Liver (tissue), 9 donors: ENCODE results near the gene ARL9. TPM values are rescaled to one million over a fixed set of nuclear protein-coding genes. Genes with fewer than 3 reads are reported as not detected.

Experiments used
- DNase-seq: peaks from one replicate; pipeline ENCODE4 v3.0.0-alpha.2; 2017; ENCODE audit warnings: low spot score
- H3K27ac ChIP-seq, 2 donors: one replicate each; pipeline ENCODE4 v1.7.0; 2013; ENCODE audit warnings: inconsistent platforms in 2 of 2, low read length in 2 of 2, control low read depth in 1 of 2, low read depth in 1 of 2, mild to moderate bottlenecking in 1 of 2
- H3K27me3 ChIP-seq, 4 donors: one replicate each; pipeline versions ENCODE4 v1.6.1 to v1.7.0; 2013; ENCODE audit warnings: low read length in 3 of 4, inconsistent platforms in 1 of 4, mild to moderate bottlenecking in 1 of 4, moderate library complexity in 1 of 4; ENCODE audit not compliant: control insufficient read depth in 4 of 4, insufficient read depth in 4 of 4
- H3K36me3 ChIP-seq, 4 donors: one replicate each; pipeline versions ENCODE4 v1.6.1 to v1.7.0; 2013; ENCODE audit warnings: low read length in 3 of 4, mild to moderate bottlenecking in 3 of 4, low read depth in 1 of 4, moderate library complexity in 1 of 4; ENCODE audit not compliant: control insufficient read depth in 4 of 4, insufficient read depth in 3 of 4
- H3K4me1 ChIP-seq, 4 donors: one replicate each; pipeline versions ENCODE4 v1.6.1 to v1.7.0; 2013; ENCODE audit warnings: low read length in 3 of 4, mild to moderate bottlenecking in 3 of 4, moderate library complexity in 1 of 4; ENCODE audit not compliant: control insufficient read depth in 4 of 4, insufficient read depth in 4 of 4
- H3K4me3 ChIP-seq, 3 donors: one replicate each; pipeline versions ENCODE4 v1.6.1 to v1.7.0; 2013; ENCODE audit warnings: low read length in 3 of 3, control low read depth in 1 of 3, low read depth in 1 of 3, mild to moderate bottlenecking in 1 of 3
- H3K9ac ChIP-seq, 2 donors: one replicate each; pipeline ENCODE4 v1.7.0; 2013; ENCODE audit warnings: low read length in 2 of 2, mild to moderate bottlenecking in 2 of 2, moderate library complexity in 2 of 2, control low read depth in 1 of 2, low read depth in 1 of 2
- H3K9me3 ChIP-seq, 4 donors: one replicate each; pipeline versions ENCODE4 v1.6.1 to v1.7.0; 2013; ENCODE audit warnings: low read length in 3 of 4; ENCODE audit not compliant: control insufficient read depth in 4 of 4
- EGR1 ChIP-seq, 2 donors: IDR thresholded peaks; 2 replicates each; pipeline ENCODE4 v1.6.1; 2016 to 2018; ENCODE audit warnings: antibody characterized with exemption in 2 of 2, low read depth in 2 of 2
- FOXA1 ChIP-seq: IDR thresholded peaks from 2 replicates; pipeline ENCODE4 v1.6.1; 2016; ENCODE audit warnings: antibody characterized with exemption
- FOXA2 ChIP-seq: IDR thresholded peaks from 2 replicates; pipeline ENCODE4 v1.6.1; 2016; ENCODE audit warnings: antibody characterized with exemption
- GABPA ChIP-seq, 2 donors: IDR thresholded peaks in 1 of 2; conservative IDR thresholded peaks in 1 of 2; 2 replicates each; pipeline ENCODE4 v1.6.1; 2016; ENCODE audit warnings: antibody characterized with exemption in 2 of 2, mild to moderate bottlenecking in 1 of 2, moderate library complexity in 1 of 2
- HNF4A ChIP-seq, 2 donors: conservative IDR thresholded peaks; 2 replicates each; pipeline ENCODE4 v1.6.1; 2016; ENCODE audit warnings: antibody characterized with exemption in 2 of 2, mild to moderate bottlenecking in 2 of 2
- HNF4G ChIP-seq: IDR thresholded peaks from 2 replicates; pipeline ENCODE4 v1.6.1; 2016; ENCODE audit warnings: antibody characterized with exemption
- NR2F2 ChIP-seq: IDR thresholded peaks from 2 replicates; pipeline ENCODE4 v1.6.1; 2016; ENCODE audit warnings: antibody characterized with exemption
- RAD21 ChIP-seq, 2 donors: IDR thresholded peaks; 2 replicates each; pipeline ENCODE4 v1.6.1; 2016; ENCODE audit warnings: antibody characterized with exemption in 2 of 2, mild to moderate bottlenecking in 2 of 2
- RXRA ChIP-seq, 2 donors: IDR thresholded peaks; 2 replicates each; pipeline ENCODE4 v1.6.1; 2017 to 2018; ENCODE audit warnings: antibody characterized with exemption in 2 of 2, mild to moderate bottlenecking in 1 of 2
- SP1 ChIP-seq: IDR thresholded peaks from 2 replicates; pipeline ENCODE4 v1.6.1; 2018; ENCODE audit warnings: antibody characterized with exemption, mild to moderate bottlenecking
- YY1 ChIP-seq: IDR thresholded peaks from 2 replicates; pipeline ENCODE4 v1.6.1; 2016; ENCODE audit warnings: antibody characterized with exemption, mild to moderate bottlenecking
- WGBS: extraction: QIAGEN DNeasy Blood & Tissue Kit; methylation state at CpG from one replicate; pipeline ENCODE4 v1.1.7; 2013; 5-methylcytosine and 5-hydroxymethylcytosine counted together
- polyA plus RNA-seq, 2 donors: library from polyadenylated mRNA; stranded (reverse) in 1 of 2; unstranded in 1 of 2; fragments of 200-250 nt in 1 of 2; fragments of >200 nt in 1 of 2; fragmentation: Nextera tagmentation in 1 of 2; extraction: Ambion mirVana in 1 of 2; gene quantifications; one replicate each; pipeline versions ENCODE4 v1.2.1 to v1.2.3, GENCODE V29; 2013 to 2015
- total RNA-seq, 2 donors: library from RNA; depleted of rRNA; stranded (reverse); fragments of >200 nt; gene quantifications; one replicate each; pipeline ENCODE4 v1.2.3, GENCODE V29; 2014
- TF ChIP-seq, protein P1 (sequence below): IDR thresholded peaks from 2 replicates; pipeline ENCODE4 v1.6.1; 2016; ENCODE audit warnings: antibody characterized with exemption, mild to moderate bottlenecking
- TF ChIP-seq, protein P2 (sequence below): IDR thresholded peaks from 2 replicates; pipeline ENCODE4 v1.6.1; 2016; ENCODE audit warnings: antibody characterized with exemption
- TF ChIP-seq, protein P3 (sequence below): fragments of 150-350 bp; IDR thresholded peaks from 2 replicates; pipeline ENCODE4 v1.5.1; 2017; ENCODE audit warnings: improper control_type of control experiment, low read depth, low read length; ENCODE audit not compliant: missing input control
- TF ChIP-seq, protein P4 (sequence below): IDR thresholded peaks from 2 replicates; pipeline ENCODE4 v1.6.1; 2016; ENCODE audit warnings: antibody characterized with exemption
- donor health status: healthy.
- donor health status: healthy.
- donor health status: healthy.
- donor health status: healthy.
- donor health status: healthy.

The ARL9 gene
- total and polyA plus RNA-seq, 4 donors = 0.08 to 0.61 (median 0.10) TPM; not detected in 1

DNA sequence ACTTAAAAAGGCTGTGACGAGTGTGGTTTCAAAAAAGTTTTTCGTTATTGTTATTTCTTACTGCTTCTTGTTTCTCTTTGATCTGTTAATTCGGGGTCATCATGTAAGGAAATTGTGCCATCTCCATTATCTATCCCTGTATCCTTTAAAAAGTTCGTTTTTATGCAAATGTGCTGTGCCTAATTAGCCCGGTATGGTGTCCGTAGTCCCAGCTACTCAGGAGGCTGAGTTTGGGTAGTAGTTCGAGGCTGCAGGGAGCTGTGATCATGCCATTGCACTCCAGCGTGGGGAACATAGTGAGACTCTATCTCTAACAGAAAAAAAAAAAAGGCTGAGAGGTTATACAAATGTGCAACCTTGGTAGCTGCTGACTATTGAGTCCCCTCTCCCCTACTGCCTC, 45.1 kb downstream of the ARL9 start:
- Histone ChIP-seq H3K9me3 (no peaks in the 10 kb centered on the region), H3K4me3 (no peak overlapping the region), H3K4me1 (no peaks in the 10 kb centered on the region), H3K9ac (no peak overlapping the region), H3K36me3 (no peaks in the 10 kb centered on the region), H3K27me3 (peaks cover 0 to 4% (median 0%) of the 10 kb centered on the region in 4 donors), H3K27ac (no peak overlapping the region)
- no peak for DNase-seq
- no peak for TF ChIP-seq HNF4A (conservative IDR thresholded peaks at IDR 0.05)
- TF ChIP-seq, protein P1, sequence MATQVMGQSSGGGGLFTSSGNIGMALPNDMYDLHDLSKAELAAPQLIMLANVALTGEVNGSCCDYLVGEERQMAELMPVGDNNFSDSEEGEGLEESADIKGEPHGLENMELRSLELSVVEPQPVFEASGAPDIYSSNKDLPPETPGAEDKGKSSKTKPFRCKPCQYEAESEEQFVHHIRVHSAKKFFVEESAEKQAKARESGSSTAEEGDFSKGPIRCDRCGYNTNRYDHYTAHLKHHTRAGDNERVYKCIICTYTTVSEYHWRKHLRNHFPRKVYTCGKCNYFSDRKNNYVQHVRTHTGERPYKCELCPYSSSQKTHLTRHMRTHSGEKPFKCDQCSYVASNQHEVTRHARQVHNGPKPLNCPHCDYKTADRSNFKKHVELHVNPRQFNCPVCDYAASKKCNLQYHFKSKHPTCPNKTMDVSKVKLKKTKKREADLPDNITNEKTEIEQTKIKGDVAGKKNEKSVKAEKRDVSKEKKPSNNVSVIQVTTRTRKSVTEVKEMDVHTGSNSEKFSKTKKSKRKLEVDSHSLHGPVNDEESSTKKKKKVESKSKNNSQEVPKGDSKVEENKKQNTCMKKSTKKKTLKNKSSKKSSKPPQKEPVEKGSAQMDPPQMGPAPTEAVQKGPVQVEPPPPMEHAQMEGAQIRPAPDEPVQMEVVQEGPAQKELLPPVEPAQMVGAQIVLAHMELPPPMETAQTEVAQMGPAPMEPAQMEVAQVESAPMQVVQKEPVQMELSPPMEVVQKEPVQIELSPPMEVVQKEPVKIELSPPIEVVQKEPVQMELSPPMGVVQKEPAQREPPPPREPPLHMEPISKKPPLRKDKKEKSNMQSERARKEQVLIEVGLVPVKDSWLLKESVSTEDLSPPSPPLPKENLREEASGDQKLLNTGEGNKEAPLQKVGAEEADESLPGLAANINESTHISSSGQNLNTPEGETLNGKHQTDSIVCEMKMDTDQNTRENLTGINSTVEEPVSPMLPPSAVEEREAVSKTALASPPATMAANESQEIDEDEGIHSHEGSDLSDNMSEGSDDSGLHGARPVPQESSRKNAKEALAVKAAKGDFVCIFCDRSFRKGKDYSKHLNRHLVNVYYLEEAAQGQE = no peak
- TF ChIP-seq, protein P2, sequence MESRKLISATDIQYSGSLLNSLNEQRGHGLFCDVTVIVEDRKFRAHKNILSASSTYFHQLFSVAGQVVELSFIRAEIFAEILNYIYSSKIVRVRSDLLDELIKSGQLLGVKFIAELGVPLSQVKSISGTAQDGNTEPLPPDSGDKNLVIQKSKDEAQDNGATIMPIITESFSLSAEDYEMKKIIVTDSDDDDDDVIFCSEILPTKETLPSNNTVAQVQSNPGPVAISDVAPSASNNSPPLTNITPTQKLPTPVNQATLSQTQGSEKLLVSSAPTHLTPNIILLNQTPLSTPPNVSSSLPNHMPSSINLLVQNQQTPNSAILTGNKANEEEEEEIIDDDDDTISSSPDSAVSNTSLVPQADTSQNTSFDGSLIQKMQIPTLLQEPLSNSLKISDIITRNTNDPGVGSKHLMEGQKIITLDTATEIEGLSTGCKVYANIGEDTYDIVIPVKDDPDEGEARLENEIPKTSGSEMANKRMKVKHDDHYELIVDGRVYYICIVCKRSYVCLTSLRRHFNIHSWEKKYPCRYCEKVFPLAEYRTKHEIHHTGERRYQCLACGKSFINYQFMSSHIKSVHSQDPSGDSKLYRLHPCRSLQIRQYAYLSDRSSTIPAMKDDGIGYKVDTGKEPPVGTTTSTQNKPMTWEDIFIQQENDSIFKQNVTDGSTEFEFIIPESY = no peak
- TF ChIP-seq, protein P3, sequence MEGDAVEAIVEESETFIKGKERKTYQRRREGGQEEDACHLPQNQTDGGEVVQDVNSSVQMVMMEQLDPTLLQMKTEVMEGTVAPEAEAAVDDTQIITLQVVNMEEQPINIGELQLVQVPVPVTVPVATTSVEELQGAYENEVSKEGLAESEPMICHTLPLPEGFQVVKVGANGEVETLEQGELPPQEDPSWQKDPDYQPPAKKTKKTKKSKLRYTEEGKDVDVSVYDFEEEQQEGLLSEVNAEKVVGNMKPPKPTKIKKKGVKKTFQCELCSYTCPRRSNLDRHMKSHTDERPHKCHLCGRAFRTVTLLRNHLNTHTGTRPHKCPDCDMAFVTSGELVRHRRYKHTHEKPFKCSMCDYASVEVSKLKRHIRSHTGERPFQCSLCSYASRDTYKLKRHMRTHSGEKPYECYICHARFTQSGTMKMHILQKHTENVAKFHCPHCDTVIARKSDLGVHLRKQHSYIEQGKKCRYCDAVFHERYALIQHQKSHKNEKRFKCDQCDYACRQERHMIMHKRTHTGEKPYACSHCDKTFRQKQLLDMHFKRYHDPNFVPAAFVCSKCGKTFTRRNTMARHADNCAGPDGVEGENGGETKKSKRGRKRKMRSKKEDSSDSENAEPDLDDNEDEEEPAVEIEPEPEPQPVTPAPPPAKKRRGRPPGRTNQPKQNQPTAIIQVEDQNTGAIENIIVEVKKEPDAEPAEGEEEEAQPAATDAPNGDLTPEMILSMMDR = no peak
- TF ChIP-seq RXRA (IDR thresholded peaks at IDR 0.05) = no peak
- TF ChIP-seq HNF4G = no peak
- TF ChIP-seq SP1 = no peak
- WGBS = 68% methylated on average over 8 of the region's 8 CpGs

DNA sequence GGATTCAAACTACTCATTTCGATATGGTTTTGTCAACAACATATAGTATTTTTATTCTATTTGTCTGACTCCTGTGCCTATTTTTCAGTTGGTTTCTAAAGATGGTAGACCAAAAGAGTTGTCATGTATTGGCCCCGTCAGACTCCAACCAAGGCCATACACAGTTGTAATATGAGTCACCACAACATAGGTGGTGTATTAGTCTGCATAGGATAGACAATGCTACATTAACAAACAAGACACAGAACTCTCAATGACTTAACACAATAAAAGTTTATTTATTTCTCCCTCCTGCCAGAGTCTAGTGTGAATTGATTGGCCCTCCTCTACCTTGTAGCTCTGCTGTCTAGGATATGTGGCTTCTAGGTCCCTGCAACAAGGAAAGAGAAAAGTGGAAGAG, 45.9 kb downstream of the ARL9 start:
- no peak for DNase-seq

More for the DNA sequence above, 45.9 kb downstream of the ARL9 start:
- Histone ChIP-seq H3K9ac (no peak overlapping the region), H3K27me3 (peaks cover 0 to 4% (median 0%) of the 10 kb centered on the region in 4 donors), H3K27ac (no peak overlapping the region), H3K4me1 (no peaks in the 10 kb centered on the region), H3K4me3 (no peak overlapping the region), H3K36me3 (no peaks in the 10 kb centered on the region), H3K9me3 (no peaks in the 10 kb centered on the region)
- WGBS = 87% methylated on average over 2 of the region's 2 CpGs
- TF ChIP-seq SP1 = no peak
- TF ChIP-seq FOXA2 = no peak
- TF ChIP-seq YY1 = no peak
- TF ChIP-seq HNF4G = no peak
- TF ChIP-seq RAD21 (IDR thresholded peaks at IDR 0.05) = no peak
- TF ChIP-seq EGR1 (IDR thresholded peaks at IDR 0.05; ENCODE audit: low read depth in 2 of 2) = no peak
- TF ChIP-seq FOXA1 = no peak
- no peak for TF ChIP-seq RXRA (IDR thresholded peaks at IDR 0.05)
- TF ChIP-seq, protein P4, sequence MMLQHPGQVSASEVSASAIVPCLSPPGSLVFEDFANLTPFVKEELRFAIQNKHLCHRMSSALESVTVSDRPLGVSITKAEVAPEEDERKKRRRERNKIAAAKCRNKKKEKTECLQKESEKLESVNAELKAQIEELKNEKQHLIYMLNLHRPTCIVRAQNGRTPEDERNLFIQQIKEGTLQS = no peak
- TF ChIP-seq NR2F2 = no peak
- TF ChIP-seq GABPA (IDR thresholded peaks at IDR 0.05 in 1 of 2, conservative IDR thresholded peaks at IDR 0.05 in 1 of 2) = no peak
